Stomach (tissue), 9 donors: ENCODE measurements around the gene B3GNT3. TPM values are rescaled to one million over a fixed set of nuclear protein-coding genes. Genes with fewer than 3 reads are reported as not detected.

Source experiments
- DNase-seq, 2 donors: peaks; one replicate each; pipeline versions ENCODE4 v3.0.0 to v3.0.0-alpha.2; 2013 to 2019
- H3K27ac ChIP-seq, 5 donors: fragments of 200-600 bp in 4 of 5; sonication (generic) in 4 of 5; one replicate each; pipeline ENCODE4 v1.5.1; 2013 to 2019; ENCODE audit warnings: mild to moderate bottlenecking in 1 of 5, moderate library complexity in 1 of 5
- H3K27me3 ChIP-seq, 3 donors: fragments of 200-600 bp; sonication (generic); one replicate each; pipeline ENCODE4 v1.5.1; 2017 to 2019; ENCODE audit warnings: mixed run types in 1 of 3
- H3K36me3 ChIP-seq, 4 donors: fragments of 200-600 bp; sonication (generic); 1 replicate in 3 of 4; 2 replicates in 1 of 4; pipeline ENCODE4 v1.5.1; 2016 to 2019
- H3K4me1 ChIP-seq, 4 donors: fragments of 200-600 bp; sonication (generic); one replicate each; pipeline ENCODE4 v1.5.1; 2016 to 2019
- H3K4me3 ChIP-seq, 4 donors: fragments of 200-600 bp; sonication (generic) in 3 of 4; one replicate each; pipeline ENCODE4 v1.5.1; 2016 to 2019; ENCODE audit warnings: mild to moderate bottlenecking in 1 of 4
- H3K9me3 ChIP-seq, 4 donors: fragments of 200-600 bp; sonication (generic); one replicate each; pipeline ENCODE4 v1.5.1; 2016 to 2019
- EP300 ChIP-seq: sonication (generic); formaldehyde crosslinking; IDR thresholded peaks from one replicate; pipeline ENCODE4 v1.6.1; 2017; ENCODE audit warnings: antibody characterized with exemption
- POLR2A ChIP-seq, 4 donors: fragments of 450-650 bp; IDR thresholded peaks; one replicate each; pipeline ENCODE4 v1.6.1; 2016; ENCODE audit warnings: antibody characterized with exemption in 4 of 4, control low read depth in 2 of 4, mild to moderate bottlenecking in 1 of 4, moderate library complexity in 1 of 4
- POLR2AphosphoS5 ChIP-seq, 3 donors: sonication (generic); formaldehyde crosslinking; IDR thresholded peaks; one replicate each; pipeline ENCODE4 v1.6.1; 2016; ENCODE audit warnings: antibody characterized with exemption in 3 of 3
- WGBS, 5 donors: extraction: QIAGEN DNeasy Blood & Tissue Kit in 3 of 5; methylation state at CpG; one replicate each; pipeline versions ENCODE4 v1.1.5 to v1.1.7; 2013 to 2018; 5-methylcytosine and 5-hydroxymethylcytosine counted together
- intact Hi-C: fragments of 100-400 bp; cut with DNase I; formaldehyde crosslinking; loops from one replicate; pipeline ENCODE4 v1.15.1; 2023; ENCODE audit warnings: low total_unique reads
- polyA plus RNA-seq, 3 donors: library from polyadenylated mRNA; stranded (reverse); fragments of 200-250 nt; gene quantifications; one replicate each; pipeline ENCODE4 v1.2.3, GENCODE V29; 2013
- small RNA-seq, 4 donors: library from RNA; depleted of rRNA; stranded (forward); fragments of <200 nt; gene quantifications; one replicate each; pipeline ENCODE3, GENCODE V24; 2016
- total RNA-seq, 5 donors: library from RNA; depleted of rRNA; stranded (reverse); fragments of >200 nt; gene quantifications; one replicate each; pipeline versions ENCODE4 v1.1.0 to v1.2.3, GENCODE V29; 2014 to 2016
- TF ChIP-seq, protein P1 (sequence below), 7 experiments: fragments of 450-650 bp in 4 of 7; fragments of 200-600 bp in 3 of 7; sonication (generic) in 3 of 7; IDR thresholded peaks; one replicate each; pipeline ENCODE4 v1.5.1; 2016 to 2019; ENCODE audit warnings: antibody characterized with exemption in 7 of 7, control low read depth in 2 of 7, mild to moderate bottlenecking in 1 of 7
- donor health status: healthy with polysubstance abuse.
- donor health status: Bipolar disorder and iron deficiency.
- donor health status: healthy.

The B3GNT3 gene
- total and polyA plus RNA-seq, 8 donors: 11.3 to 117 (median 20.2) TPM

- Histone ChIP-seq H3K4me3 (peak overlapping the region in 2 of 4 donors; percentile 99 to 100), H3K4me1 (peaks cover 33 to 75% (median 59%) of the 10 kb centered on the region in 4 donors), H3K27me3 (no peaks in the 10 kb centered on the region), H3K36me3 (peaks cover 32 to 51% (median 50%) of the 10 kb centered on the region in 4 donors), H3K27ac (peak overlapping the region; percentile 55 to 98 (median 91)), H3K9me3 (no peaks in the 10 kb centered on the region)
- TF ChIP-seq POLR2AphosphoS5 (IDR thresholded peaks at IDR 0.05) (no peak), POLR2A (IDR thresholded peaks at IDR 0.05) (no peak), EP300 (no peak)
- TF ChIP-seq, protein P1, sequence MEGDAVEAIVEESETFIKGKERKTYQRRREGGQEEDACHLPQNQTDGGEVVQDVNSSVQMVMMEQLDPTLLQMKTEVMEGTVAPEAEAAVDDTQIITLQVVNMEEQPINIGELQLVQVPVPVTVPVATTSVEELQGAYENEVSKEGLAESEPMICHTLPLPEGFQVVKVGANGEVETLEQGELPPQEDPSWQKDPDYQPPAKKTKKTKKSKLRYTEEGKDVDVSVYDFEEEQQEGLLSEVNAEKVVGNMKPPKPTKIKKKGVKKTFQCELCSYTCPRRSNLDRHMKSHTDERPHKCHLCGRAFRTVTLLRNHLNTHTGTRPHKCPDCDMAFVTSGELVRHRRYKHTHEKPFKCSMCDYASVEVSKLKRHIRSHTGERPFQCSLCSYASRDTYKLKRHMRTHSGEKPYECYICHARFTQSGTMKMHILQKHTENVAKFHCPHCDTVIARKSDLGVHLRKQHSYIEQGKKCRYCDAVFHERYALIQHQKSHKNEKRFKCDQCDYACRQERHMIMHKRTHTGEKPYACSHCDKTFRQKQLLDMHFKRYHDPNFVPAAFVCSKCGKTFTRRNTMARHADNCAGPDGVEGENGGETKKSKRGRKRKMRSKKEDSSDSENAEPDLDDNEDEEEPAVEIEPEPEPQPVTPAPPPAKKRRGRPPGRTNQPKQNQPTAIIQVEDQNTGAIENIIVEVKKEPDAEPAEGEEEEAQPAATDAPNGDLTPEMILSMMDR (IDR thresholded peaks at IDR 0.05): no peak
- DNase-seq: no peak
- intact Hi-C loops: loop anchor here (5.0 to 10.0 kb wide), 2 partner anchors 74 to 132 kb away; no protein-coding TSS in a partner anchor
- WGBS, 5 donors: 73 to 87% (median 77%) methylated on average over 18 to 31 of the region's 31 CpGs
These were observed 68.0 kb downstream of the B3GNT3 start for GRCh38 chr19:17862711-17863519.

Small RNAs within 50 kb of the gene (small RNA-seq; reads per million reads assigned to genes)
- 0 reads per million in 4 donors for gene SNORA68

Other genes starting within 250 kb of the B3GNT3 start
- 100 to 1,000 TPM in 1 of 5 donors, 10 to 100 TPM in 4; 29.6 to 273 (median 43.6) TPM for gene COLGALT1, start 239.5 kb upstream of the B3GNT3 start, total RNA-seq
- 10 to 100 TPM; 15.1 to 36.3 (median 18.0) TPM for gene COLGALT1, start 239.5 kb upstream of the B3GNT3 start, polyA plus RNA-seq
- gene UNC13A, start 106.8 kb upstream of the B3GNT3 start, total RNA-seq: 1 to 10 TPM in 1 of 5 donors, under 1 TPM in 3, not detected in 1; under 0.01 to 2.2 (median 0.44) TPM
- under 1 TPM; 0.08 to 0.31 (median 0.15) TPM for gene UNC13A, start 106.8 kb upstream of the B3GNT3 start, polyA plus RNA-seq
- 100 to 1,000 TPM in 1 of 5 donors, 10 to 100 TPM in 3, 1 to 10 TPM in 1; 8.3 to 193 (median 67.1) TPM for gene MAP1S, start 75.7 kb upstream of the B3GNT3 start, total RNA-seq
- gene MAP1S, start 75.7 kb upstream of the B3GNT3 start, polyA plus RNA-seq: 10 to 100 TPM; 14.9 to 25.2 (median 25.0) TPM
- gene FCHO1, start 43.7 kb upstream of the B3GNT3 start, total RNA-seq: 1 to 10 TPM in 3 of 5 donors, under 1 TPM in 1, not detected in 1; 0.55 to 9.3 (median 2.0) TPM
- gene FCHO1, start 43.7 kb upstream of the B3GNT3 start, polyA plus RNA-seq: under 1 TPM; 0.53 to 0.92 (median 0.75) TPM
- not detected for gene INSL3, start 26.4 kb downstream of the B3GNT3 start, total RNA-seq
- gene INSL3, start 26.4 kb downstream of the B3GNT3 start, polyA plus RNA-seq: under 1 TPM in 1 of 3 donors, not detected in 2; 0.23 TPM
- 10 to 100 TPM in 2 of 5 donors, 1 to 10 TPM in 2, under 1 TPM in 1; 0.89 to 50.2 (median 3.9) TPM for gene JAK3, start 52.8 kb downstream of the B3GNT3 start, total RNA-seq
- gene JAK3, start 52.8 kb downstream of the B3GNT3 start, polyA plus RNA-seq: 1 to 10 TPM; 2.3 to 3.2 (median 2.6) TPM
- 1,000 to 10,000 TPM in 3 of 5 donors, 100 to 1,000 TPM in 2; 854 to 1,923 (median 1,089) TPM for gene RPL18A, start 64.8 kb downstream of the B3GNT3 start, total RNA-seq
- 1,000 to 10,000 TPM; 3,674 to 4,061 (median 3,993) TPM for gene RPL18A, start 64.8 kb downstream of the B3GNT3 start, polyA plus RNA-seq
- gene SLC5A5, start 76.8 kb downstream of the B3GNT3 start, total RNA-seq: 100 to 1,000 TPM in 2 of 5 donors, 10 to 100 TPM in 1, 1 to 10 TPM in 1, not detected in 1; 4.0 to 116 (median 70.7) TPM
- gene SLC5A5, start 76.8 kb downstream of the B3GNT3 start, polyA plus RNA-seq: 10 to 100 TPM in 1 of 3 donors, 1 to 10 TPM in 2; 1.3 to 19.7 (median 1.4) TPM
- 10 to 100 TPM; 15.8 to 98.7 (median 68.7) TPM for gene CCDC124, start 137.9 kb downstream of the B3GNT3 start, total RNA-seq
- 100 to 1,000 TPM; 107 to 149 (median 124) TPM for gene CCDC124, start 137.9 kb downstream of the B3GNT3 start, polyA plus RNA-seq
- not detected for gene KCNN1, start 172.0 kb downstream of the B3GNT3 start, total RNA-seq
- under 1 TPM in 2 of 3 donors, not detected in 1; 0.23 to 0.46 TPM for gene KCNN1, start 172.0 kb downstream of the B3GNT3 start, polyA plus RNA-seq
- gene ARRDC2, start 213.0 kb downstream of the B3GNT3 start, total RNA-seq: 100 to 1,000 TPM in 1 of 5 donors, 10 to 100 TPM in 4; 19.8 to 130 (median 60.8) TPM
- gene ARRDC2, start 213.0 kb downstream of the B3GNT3 start, polyA plus RNA-seq: 10 to 100 TPM; 31.4 to 34.1 (median 32.7) TPM